OCI-LY3 (cell line): ENCODE results near the gene BACH2.

ENCODE experiments used
- CTCF ChIP-seq: fragments of 200-600, 300-600 bp; sonication (generic); IDR thresholded peaks from 2 replicates; pipeline ENCODE4 v1.5.1; 2014; ENCODE audit warnings: antibody characterized with exemption, low read length, low read depth
- EZH2phosphoT487 ChIP-seq: fragments of 200-600 bp; shearing (Covaris generic); IDR thresholded peaks from 2 replicates; pipeline ENCODE4 v1.6.1; 2018; ENCODE audit warnings: antibody characterized with exemption, mixed run types, low read depth

- TF ChIP-seq CTCF, result no peak
- TF ChIP-seq EZH2phosphoT487, result no peak
These were observed 183.3 kb downstream of the BACH2 start for GRCh38 chr6:90113389-90113788.
